NCI-H526 (cell line): ENCODE data around the gene RASSF10.
A peak's percentile ranks its signal among the peaks of the same experiment; 100 is the strongest.

Experiments used
- DNase-seq, 2 experiments: peaks; one replicate each; lab custom pipeline; 2025; lab: John Stamatoyannopoulos, UW

The RASSF10 gene

DNA sequence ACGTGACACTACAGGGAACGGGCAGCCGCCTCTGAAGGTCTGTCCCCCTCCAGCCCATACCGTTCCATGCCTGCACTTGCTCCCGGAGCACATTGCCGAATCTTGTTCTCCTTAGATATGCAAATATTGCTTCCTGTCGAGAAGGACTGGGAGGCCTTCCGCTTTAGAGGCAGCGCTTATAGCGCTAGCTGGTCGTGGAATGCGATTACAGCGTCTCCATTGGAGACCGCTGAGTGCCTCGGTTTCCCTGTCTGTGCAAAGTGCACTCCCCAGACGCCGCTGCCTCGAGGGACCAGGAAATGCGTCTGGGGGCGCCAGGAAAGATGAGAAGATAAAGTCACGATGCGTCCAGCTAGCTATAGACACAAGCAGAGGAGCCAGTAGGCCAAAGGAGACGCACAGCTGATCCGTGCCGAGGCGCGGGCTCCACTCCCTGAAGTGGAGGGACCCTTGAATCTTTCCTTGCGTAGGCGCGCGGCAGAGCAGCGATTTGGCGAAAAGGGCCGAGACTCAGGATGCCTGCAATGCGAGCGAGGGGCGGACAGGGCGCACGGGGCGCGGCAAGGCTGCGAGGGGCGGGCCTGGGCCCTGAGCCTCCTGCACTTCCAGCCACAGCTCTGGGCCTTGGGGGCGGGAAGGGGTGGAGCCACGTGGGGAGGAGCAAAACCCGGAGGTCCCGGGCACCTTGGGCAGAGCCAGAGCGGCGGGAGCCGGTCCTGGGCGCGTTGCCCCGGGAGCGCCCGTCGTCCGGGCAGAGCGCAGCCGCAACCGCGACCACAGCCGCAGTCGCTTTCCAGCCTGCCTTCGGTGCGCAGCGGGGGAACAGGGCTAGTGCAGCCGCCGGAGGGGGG, at the start of gene RASSF10:
Gene RASSF10 (plus strand): TSS at position 692 of the 851 bp plus-strand sequence. CDS start 261 bp downstream, outside the sequence.
- DNase-seq: peak; percentile 68 to 93

DNA sequence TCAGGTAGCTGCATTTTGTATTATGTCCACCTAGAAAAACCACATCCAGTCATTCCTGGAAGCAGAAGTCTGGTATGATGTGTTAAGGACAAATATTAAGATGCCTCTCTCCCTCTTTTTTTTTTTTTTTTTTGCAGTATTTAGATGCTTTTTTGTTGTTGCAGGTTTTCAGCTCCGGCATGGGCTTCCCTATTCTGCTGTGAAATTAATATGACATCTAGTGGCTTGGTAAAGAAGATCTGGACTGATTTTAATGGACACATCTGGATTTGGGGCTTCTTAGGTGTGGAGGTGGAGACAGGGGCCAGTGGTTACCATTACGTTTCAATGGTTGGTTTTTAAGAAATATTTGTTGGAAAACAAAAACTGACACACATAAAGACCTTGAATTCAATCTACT, 47.5 kb upstream of the RASSF10 start:
- no peak for DNase-seq

DNA sequence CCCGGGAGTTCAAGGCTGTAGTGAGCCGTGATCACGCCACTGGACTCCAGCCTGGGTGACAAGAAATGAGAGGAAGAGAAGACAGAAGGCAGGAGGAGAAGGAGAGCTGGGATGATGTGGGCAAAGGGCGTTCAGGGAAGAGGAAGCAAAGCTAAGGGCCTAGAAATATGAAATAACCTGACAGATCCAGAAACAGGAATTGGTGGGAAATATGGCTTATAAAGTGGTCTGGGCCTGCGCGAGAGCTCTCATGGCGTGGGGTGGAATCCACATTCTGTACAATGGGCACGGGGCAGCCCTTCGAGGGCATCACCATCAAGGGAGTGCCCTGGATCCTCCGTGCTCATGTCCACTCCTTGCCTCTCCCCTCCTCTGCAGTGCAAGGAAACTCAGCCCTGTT, 46.8 kb upstream of the RASSF10 start:
- no peak for DNase-seq

DNA sequence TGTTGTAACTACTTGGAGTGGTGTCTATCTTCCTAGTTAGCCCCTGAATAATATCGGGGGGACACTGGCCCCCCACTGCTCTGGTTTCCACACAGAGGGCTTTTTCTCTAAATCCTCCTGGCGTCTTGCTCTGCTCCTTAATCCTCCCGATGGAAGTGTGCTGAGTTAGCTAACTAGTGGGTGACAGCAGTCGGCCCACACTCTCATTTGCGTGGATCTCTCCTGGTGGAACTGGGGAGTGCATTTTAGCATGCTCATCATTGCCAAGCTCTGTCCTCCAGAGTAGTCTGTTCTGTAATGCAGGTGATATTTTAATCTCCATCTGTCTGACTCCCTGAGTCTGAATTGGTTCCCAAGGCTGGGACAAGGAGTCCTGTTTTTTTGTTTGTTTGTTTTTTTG, 46.1 kb upstream of the RASSF10 start:
- no peak for DNase-seq

DNA sequence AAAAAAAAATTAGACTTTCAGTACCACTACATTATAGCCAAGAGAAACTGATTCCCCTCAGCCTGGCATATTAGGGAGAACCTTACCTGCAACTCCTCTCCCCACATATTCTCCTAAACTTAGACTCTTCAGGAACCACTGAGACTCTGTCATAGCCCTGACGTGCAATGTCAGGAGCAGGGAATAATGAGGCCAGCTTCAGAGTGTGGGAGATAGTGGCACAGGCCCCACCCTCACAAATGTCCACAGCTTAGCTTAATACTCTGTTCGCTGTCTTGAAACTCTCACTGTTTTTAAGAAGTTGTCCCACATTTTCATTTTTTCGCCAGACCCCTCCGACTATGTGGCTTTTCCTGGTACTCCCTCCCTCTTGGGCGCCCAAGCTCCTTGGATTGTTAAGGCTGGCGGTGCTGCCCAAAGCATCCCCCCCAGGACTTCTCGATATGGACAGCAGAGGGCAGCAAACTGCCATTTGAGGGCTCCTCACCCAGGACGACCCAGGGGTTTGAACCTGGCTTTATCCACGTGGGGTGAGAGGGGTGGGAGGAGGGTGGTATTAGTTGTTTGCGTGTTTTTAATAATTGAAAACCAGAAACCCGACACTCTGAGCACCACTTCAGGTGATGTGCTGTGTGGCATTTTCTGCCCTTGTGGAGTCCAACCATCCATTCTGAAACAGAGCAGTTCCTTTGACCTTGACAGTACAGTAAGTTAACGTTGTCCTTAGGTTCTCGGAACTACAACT, 45.2 kb upstream of the RASSF10 start:
- peak; percentile 57 to 92 for DNase-seq

DNA sequence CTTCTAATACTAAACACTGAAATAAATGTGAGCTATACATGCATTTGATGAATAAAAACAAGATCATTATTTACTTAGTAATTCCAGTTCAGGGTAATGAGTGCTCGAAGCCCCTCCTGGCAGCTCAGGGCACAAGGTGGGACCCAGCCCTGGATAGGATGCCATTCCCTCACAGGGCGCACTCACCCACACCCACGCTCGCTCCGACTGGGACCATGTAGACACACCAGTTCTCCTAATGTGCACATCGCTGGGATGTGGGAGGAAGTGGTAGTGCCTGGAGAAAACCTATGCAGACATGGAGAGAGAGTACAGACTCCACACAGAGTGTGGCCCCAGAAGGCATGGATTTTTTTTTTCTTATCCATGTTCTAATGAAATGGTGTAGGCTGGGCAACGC, 44.5 kb upstream of the RASSF10 start:
- DNase-seq: no peak

DNA sequence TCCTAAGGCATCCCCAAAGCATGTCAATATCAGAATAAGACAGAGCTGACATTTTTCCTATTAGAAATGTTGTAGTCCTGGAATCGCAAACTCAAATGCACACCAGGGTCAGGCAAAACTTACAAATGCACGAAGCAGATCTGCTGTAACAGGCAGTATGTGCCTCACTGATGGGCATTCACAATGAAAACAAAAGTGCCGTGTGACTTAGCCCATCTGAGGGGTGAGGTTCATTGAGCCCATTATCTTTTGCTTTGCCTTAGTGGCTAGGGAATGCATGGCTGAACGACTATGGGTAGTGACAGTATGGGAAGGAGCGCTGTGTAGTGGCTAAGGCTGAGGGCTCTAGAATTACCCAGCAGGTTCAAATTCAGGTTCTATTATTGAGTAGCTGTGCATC, 43.1 kb upstream of the RASSF10 start:
- no peak for DNase-seq

DNA sequence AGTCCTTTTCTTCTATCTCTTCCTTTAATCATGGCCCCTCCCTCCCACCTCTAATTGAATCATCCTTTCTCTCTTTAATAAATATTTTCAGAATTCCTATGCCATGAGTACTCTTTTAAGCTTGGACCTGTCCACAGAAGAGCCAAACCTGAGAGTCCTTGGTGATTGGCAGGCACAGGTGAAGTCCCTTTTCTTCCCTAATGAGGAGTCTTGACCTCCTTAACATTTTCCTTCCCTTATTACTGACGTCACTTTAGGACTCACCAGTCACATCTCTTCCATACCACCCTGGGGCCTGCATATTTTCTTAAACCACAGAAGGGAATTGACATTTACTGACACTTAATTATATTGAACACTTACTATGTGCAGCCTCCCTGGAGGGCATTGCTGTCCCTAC, 41.0 kb upstream of the RASSF10 start:
- no peak for DNase-seq

DNA sequence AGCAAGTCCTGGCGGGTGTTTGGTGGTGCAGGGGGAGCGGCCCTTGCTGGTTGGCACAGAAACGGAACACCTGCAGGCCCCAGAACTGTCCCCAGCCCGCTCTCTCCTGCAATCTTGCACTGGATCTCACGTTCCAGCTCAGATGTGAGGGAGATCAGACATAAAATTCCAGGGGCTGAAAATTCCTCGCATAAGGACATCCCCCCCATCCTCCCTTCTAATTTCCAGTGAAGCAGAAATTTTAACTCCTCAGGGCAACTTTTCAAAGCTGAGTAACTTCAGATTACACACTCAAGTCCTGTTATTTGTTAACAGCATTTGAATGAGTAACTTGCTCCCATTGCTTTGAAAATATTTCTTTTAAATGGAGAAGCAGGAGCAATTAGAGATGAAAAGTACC, 40.3 kb upstream of the RASSF10 start:
- DNase-seq: no peak

DNA sequence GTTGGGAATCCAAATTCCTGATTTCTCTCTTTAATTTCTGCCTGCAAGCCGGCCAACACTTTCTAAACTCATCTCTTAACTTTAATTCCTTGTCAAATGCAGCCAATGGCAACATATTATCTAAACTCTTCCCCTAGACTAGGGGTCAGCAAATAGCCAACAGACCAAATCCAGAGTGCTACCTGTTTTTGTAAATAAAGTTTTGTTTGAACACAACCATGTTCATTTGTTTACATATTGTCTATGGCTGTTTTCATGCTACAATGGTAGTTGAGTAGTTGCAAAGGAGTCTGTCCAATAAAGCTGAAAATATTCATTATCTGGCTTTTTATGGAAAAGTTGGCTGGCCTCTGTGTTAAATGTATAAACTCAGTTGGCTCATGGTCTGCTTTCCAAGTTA, 37.2 kb upstream of the RASSF10 start:
- no peak for DNase-seq

DNA sequence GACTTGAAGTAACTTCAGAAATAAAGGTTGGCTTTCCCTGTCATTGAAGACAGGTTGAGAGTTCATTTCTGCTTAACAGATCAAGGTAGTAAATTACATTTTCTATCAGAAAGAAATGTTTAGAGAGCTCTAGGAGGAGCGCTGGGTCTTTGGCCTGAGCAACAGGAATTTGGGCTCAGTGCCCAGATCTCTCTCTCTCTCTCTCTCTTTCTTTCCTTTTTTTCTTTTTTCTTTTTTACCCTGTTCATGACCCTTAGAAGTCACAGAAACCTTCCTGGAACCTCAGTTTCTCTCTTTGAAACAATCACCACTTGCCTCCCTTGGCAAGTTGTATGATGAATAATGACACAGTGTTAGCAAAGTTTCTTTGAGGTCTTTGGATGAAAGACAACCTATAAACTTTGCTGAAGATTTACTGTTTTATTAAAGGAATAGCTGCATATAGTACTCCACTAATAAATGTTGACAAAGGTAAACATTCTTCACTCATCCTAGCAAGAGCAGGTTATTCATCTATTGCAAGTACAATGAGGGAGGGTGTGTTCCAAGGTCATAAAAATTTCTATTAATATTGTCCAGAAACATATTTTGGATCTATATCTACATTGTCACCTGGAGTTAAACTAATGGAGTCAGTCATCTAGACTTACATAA, 35.5 kb upstream of the RASSF10 start:
- DNase-seq: no peak

DNA sequence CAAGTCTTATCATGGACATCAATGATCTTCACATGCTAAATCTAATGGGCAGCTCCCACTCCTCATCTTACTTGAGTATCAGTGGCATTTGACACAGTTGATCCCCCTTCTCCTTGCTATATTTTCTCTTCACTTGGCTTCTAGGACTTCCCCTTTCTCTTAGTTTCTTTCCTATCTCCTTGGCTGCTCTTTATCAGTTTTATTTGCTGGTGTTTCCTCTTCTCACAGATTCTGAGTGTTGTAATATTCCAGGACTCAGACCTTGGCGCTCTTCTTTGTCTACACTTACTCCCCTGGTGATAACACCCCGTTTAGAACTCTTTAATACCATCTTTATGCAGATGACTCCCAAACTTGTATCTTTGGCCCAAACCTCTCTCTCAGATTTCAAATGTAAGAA, 33.9 kb upstream of the RASSF10 start:
- no peak for DNase-seq

DNA sequence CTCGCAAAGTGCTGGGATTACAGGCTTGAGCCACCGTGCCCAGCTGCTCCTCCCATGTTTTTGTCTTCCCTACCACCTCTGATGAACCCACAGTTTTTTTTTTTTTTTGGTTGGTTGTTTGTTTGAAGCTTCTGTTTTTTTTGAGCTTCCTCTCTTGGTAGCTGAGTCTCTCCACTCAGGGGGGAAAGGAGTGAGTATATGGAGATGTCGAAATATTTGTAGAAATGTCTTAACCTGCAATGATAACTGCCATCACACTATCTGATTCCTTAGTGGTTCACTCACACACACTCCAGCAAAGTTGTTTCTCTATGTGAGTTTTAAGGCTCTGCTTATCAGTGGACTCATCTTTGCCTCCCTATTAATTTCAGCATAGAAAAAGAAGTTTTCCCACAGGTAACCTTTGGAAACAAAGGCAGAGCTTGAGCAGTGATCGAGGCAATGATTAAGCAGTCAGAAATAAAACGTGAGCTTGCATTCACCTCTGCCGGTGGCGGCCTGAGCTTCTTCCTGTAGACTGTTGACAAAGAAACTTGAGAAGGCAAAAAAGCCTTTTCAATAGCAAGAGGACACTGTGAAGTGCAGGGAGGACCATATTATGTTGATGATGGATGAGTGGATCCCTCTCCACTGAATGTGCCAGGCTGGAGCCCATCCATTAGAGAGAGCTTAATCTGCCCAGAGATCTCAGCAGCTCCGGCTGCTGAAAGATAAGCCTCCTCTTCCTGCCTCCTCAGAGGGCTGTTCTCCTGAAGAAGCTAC, 29.0 kb upstream of the RASSF10 start:
- DNase-seq: peak; percentile 32 to 51

DNA sequence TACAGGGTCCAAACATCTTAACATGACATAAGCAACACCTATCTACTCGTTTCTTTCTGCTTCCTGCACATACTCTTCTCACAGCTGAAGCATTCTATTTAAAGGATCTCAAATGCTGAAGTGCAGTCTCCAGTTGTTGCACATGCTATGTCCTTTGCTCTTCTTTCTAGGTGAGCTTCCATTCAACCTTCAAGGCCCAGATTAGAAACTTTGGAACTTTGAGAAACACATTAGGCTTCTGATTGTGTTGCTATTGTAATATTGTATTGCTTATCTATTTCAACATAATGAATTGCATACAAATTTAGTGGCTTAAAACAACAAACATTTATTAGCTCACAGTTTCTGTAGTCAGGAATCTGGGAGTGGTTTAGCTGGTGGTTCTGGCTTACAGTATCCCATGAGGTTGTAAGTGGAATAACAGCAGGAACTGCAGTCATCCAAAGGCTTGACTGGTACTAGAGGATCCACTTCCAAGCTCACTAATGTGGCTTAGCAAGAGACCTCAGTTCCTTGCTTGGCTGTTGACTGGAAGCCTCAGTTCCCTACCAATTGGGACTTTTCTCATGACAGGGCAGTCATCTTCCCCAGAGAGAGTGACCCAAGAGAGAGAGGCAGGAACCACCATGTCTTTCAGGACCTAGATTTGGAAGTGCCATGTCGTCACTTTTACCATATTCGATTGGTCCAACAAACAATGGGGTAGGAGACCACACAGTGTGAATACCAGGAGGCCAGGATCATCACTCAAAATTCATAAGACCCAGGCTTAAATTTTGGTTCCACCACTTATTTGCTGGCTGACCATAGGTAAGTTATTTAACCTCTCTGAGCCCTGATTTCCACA, 27.2 kb upstream of the RASSF10 start:
- no peak for DNase-seq

DNA sequence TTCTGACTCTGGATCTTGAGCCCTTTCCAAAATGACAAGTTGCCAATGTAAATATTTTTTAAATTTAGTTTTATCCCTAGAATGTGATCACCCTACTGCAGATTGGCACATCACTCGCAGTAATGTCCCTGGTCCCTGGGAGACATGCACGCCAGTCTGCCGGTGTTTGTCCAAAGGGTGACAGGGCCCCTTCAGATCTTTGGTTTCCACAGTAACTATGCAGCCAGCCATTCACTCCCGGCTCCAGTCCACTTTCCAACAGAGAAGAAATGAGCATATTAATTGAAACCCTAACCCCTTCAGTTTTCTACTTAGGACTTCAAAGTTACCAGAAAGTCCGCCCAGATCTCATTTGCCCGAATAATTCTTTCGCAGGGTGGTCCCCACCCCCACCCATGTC, 25.8 kb upstream of the RASSF10 start:
- DNase-seq: no peak

DNA sequence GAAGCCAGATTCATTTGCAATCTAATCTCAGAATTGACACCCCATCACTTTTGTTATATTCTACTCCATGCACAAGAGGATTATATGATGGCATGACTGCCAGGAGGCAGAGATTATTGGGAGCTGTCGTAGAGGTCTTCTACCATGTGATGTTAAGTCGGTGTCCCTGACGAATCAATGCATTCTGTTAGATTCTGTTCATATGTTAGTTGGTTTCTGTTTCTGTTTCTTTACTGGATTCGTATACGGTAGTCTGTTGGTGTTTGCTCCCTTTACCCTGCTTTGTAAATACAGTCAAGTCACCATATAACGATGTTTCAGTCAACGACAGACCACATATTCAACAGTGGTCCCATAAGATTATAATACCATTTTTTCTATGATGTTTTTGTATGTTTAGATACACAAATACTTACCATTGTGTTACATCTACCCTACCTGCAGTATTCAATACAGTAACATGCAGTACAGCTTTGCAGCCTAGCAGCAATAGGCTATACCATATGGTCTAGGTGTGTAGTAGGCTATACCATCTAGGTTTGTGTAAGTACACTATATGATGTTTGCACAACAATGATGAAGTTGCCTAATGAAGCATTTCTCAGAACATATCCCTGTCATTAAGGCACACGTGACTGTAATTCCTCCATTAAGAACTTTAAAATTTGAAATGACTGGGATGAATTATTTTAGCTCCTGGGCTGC, 22.8 kb upstream of the RASSF10 start:
- no peak for DNase-seq

DNA sequence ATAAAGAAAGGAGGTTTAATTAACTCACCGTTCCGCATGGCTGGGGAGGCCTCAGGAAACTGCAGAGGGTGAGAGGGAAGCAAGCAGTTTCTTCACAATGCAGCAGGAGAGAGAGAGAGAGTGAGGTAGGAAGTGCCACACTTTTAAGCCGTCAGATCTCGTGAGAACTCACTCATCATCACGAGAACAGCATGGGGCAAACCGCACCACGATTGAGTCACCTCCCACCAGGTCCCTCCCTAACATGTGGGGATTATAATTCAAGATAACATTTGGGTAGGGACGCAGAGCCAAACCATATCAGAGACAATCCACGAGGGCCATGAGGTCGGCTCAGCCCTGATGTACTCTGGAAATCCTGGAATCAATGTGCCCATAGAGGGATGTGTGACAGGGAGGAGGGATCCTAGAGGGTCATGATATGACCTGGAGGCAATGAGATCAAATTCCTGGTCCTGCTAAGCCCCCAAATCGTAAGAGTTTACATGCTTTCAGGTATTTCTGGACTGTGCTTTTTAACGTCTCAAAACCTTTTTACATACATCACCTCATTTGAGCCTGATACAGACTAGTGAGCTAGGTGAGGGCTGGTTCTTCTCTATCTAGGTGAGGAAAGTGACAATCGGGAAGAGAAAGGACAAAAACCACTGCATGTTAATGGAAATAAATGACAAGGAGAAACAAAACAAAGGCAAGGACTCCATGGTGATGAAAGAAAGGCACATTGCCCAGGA, 19.5 kb upstream of the RASSF10 start:
- DNase-seq: no peak

DNA sequence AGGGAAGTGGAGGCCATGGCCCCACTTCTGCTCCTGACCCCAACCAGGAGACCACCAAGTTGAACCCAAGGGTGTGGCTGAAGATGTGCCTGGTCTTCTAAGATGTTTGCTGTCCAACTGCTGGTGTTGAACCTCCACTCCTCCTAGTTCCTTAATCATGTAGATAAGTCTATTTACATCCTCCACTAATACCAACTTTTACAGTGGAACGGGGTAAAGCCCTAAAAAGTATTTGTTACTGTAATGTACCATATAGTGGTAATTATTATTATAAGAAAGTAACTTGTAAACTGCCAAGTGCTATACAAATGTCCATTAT, 19.0 kb upstream of the RASSF10 start:
- DNase-seq: no peak

DNA sequence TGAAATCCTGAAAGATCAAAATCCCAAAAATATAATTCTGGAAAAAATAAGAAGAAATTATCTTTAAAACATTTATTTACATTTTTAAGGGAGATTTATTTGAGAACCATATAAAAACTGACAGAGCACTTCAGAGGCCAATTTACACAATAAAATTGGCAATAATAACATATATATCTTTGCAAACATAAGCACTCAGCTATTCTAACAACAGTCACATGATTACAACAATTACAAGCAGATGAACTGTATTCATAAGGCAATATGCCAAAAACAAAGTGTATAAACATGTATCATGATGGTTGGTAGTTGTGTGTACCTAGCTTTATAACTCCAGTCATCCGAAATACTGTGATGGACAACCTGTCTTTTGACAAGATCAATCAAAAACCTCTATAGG, 17.7 kb upstream of the RASSF10 start:
- DNase-seq: no peak

DNA sequence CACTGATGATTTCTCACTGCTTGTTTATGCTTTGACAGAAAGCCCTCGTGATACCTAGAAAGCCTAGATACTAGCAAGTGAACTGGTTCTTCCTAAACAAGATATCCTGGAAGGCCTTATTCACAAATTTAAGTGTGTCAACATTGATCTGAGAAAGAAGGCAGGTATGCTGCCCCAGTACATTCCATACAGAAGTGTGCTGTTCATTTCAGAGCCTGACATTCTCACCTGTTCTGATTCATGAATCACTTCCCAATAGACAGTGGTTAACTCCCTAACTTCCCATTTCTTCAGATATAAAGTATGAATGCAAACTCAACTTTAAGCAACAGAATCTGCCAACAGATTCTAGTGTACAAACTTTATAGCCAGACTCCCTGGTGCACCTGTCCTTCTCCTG, 15.5 kb upstream of the RASSF10 start:
- DNase-seq: no peak
